Inflammatory macrophage treated with lipopolysaccharide for 4 hours (primary cell): ENCODE results near the gene TMEM52.

Experiments
- DNase-seq: peaks from one replicate; pipeline ENCODE4 v3.0.0-alpha.2; 2020

TMEM52 gene

GRCh38 chr1:1926346-1926811 is 7.3 kb upstream of the TMEM52 start:
- no peak for DNase-seq

GRCh38 chr1:1925437-1926345 is 6.6 kb upstream of the TMEM52 start:
- DNase-seq, result no peak

GRCh38 chr1:1924849-1925248 is 5.8 kb upstream of the TMEM52 start:
- no peak for DNase-seq

- no peak for DNase-seq
Observed at GRCh38 chr1:1924386-1924785, 5.3 kb upstream of the TMEM52 start.

GRCh38 chr1:1922956-1923833 is 4.1 kb upstream of the TMEM52 start:
- no peak for DNase-seq

- no peak for DNase-seq
Observed at GRCh38 chr1:1922702-1922955, 3.5 kb upstream of the TMEM52 start.

- no peak for DNase-seq
Observed at GRCh38 chr1:1921901-1922701, 3.0 kb upstream of the TMEM52 start.

GRCh38 chr1:1921459-1921862 is 2.4 kb upstream of the TMEM52 start:
- DNase-seq, result no peak

- no peak for DNase-seq
Observed at GRCh38 chr1:1920608-1921458, 1.8 kb upstream of the TMEM52 start.

- DNase-seq, result no peak
Observed at GRCh38 chr1:1920057-1920607, 1.1 kb upstream of the TMEM52 start.

- peak; percentile 96 for DNase-seq
Observed at GRCh38 chr1:1919304-1920056, 401 bp upstream of the TMEM52 start.

GRCh38 chr1:1917995-1918900 is 831 bp downstream of the TMEM52 start:
- DNase-seq, result no peak

GRCh38 chr1:1917304-1917976 is 1.6 kb downstream of the TMEM52 start:
- no peak for DNase-seq

- no peak for DNase-seq
Observed at GRCh38 chr1:1916851-1917251, 2.2 kb downstream of the TMEM52 start.

GRCh38 chr1:1915911-1916840 is 2.9 kb downstream of the TMEM52 start:
- DNase-seq, result no peak

- no peak for DNase-seq
Observed at GRCh38 chr1:1914971-1915692, 3.9 kb downstream of the TMEM52 start, which contains the start of gene CALML6. CALML6 (plus strand) TSS chr1:1915260; CDS start chr1:1915281, 21 bp downstream.
